Inferior parietal cortex (tissue), 1 donor: ENCODE measurements around the gene ASF1B.
"Not testable (repeated sequence)": the region's sequence is repeated elsewhere in the genome, so short reads cannot be mapped to it uniquely, and the experiment has no call there.

ENCODE experiments used
- DNase-seq: peaks from one replicate; pipeline ENCODE4 v3.0.0-alpha.2; 2016; ENCODE audit errors: extremely low spot score

Gene ASF1B

GRCh38 chr19:14136509-14137281 is at the start of gene ASF1B:
ASF1B (minus strand) TSS chr19:14136589; CDS start chr19:14136456, 133 bp downstream.
- DNase-seq = peak; percentile 99

- DNase-seq = not testable (repeated sequence)
Observed at GRCh38 chr19:14185691-14186090, 49.3 kb upstream of the ASF1B start.

- DNase-seq = no peak
Observed at GRCh38 chr19:14185158-14185557, 48.8 kb upstream of the ASF1B start.

- no peak for DNase-seq
Observed at GRCh38 chr19:14183741-14184350, 47.5 kb upstream of the ASF1B start.

GRCh38 chr19:14182476-14182875 is 46.1 kb upstream of the ASF1B start:
- no peak for DNase-seq

GRCh38 chr19:14181906-14182305 is 45.5 kb upstream of the ASF1B start:
- DNase-seq = no peak

- not testable (repeated sequence) for DNase-seq
Observed at GRCh38 chr19:14181199-14181598, 44.8 kb upstream of the ASF1B start.

GRCh38 chr19:14177496-14178074 is 41.2 kb upstream of the ASF1B start:
- DNase-seq = no peak

GRCh38 chr19:14175351-14175792 is 39.0 kb upstream of the ASF1B start:
- DNase-seq = no peak

- no peak for DNase-seq
Observed at GRCh38 chr19:14174883-14175282, 38.5 kb upstream of the ASF1B start.

GRCh38 chr19:14168993-14169392 is 32.6 kb upstream of the ASF1B start:
- DNase-seq = no peak

- DNase-seq = no peak
Observed at GRCh38 chr19:14168259-14168972, 32.0 kb upstream of the ASF1B start.

- DNase-seq = no peak
Observed at GRCh38 chr19:14167576-14168138, 31.3 kb upstream of the ASF1B start.

GRCh38 chr19:14166999-14167575 is 30.7 kb upstream of the ASF1B start:
- DNase-seq = no peak

GRCh38 chr19:14165990-14166830 is 29.8 kb upstream of the ASF1B start:
- no peak for DNase-seq

- no peak for DNase-seq
Observed at GRCh38 chr19:14164724-14165493, 28.5 kb upstream of the ASF1B start.

GRCh38 chr19:14164082-14164481 is 27.7 kb upstream of the ASF1B start:
- DNase-seq = no peak

- no peak for DNase-seq
Observed at GRCh38 chr19:14162871-14163297, 26.5 kb upstream of the ASF1B start.

GRCh38 chr19:14161305-14161704 is 24.9 kb upstream of the ASF1B start:
- no peak for DNase-seq
